Loucy (cell line): ENCODE measurements around the gene SUFU.

ENCODE experiments used
- CTCF ChIP-seq: fragments of 200-600 bp; sonication (generic); conservative IDR thresholded peaks from 2 replicates; pipeline ENCODE4 v1.5.1; 2014; ENCODE audit warnings: mild to moderate bottlenecking, antibody characterized with exemption, low read length
- EZH2phosphoT487 ChIP-seq: fragments of 200-600 bp; IDR thresholded peaks from 2 replicates; pipeline ENCODE4 v1.6.1; 2018; ENCODE audit warnings: antibody characterized with exemption, mild to moderate bottlenecking, moderate library complexity, borderline replicate concordance

GRCh38 chr10:102493771-102494170 lies 10.0 kb upstream of the SUFU start:
- TF ChIP-seq CTCF (no peak), EZH2phosphoT487 (no peak)
